Muscle of arm (tissue), 12 donors: ENCODE measurements around the gene TPRX2. TPM values are rescaled to one million over a fixed set of nuclear protein-coding genes. Genes with fewer than 3 reads are reported as not detected.
"Not testable (repeated sequence)": the region's sequence is repeated elsewhere in the genome, so short reads cannot be mapped to it uniquely, and the experiment has no call there.

Source experiments
- DNase-seq: peaks from one replicate; pipeline ENCODE4 v3.0.0-alpha.2; 2013
- polyA plus RNA-seq, 12 donors: library from polyadenylated mRNA; unstranded; fragments of 120-200 nt; gene quantifications; one replicate each; pipeline ENCODE4 v1.2.1, GENCODE V29; 2013; ENCODE audit not compliant: insufficient read length in 12 of 12

Gene TPRX2
- polyA plus RNA-seq, 12 donors, result not detected

DNA sequence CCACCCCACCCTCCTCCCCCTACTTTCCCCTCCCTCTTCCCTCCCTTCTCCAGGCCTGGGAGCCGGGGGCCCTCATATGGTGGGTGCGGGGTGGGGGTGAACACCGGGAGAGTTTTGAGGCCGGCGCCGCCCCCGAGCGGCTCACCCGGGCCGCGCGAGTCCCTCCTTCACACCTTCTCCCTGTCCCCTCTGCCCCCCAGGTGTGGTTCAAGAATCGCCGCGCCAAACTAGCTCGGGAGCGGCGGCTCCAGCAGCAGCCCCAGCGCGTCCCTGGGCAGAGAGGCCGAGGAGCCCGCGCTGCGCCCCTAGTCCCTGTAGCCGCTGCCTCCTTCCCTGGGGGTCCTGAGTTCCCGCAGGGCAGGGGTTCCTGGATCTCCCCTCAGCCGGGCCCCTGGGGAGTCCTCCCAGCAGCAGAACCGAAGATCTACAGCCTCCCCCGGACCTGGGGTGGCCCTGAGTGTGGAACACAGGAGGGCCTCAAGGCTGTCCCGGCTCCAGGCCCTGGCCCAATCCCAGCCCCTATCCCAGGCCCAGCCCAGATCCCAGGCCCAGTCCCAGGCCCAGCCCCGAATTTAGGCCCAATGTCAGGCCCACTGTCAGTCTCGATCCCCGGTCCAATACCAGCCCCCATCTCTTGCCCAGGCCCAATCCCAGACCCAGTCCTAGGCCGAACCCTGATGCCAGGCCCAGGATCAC is 1.7 kb downstream of the TPRX2 start:
- no peak for DNase-seq

GRCh38 chr19:47861630-47862029 is 2.6 kb downstream of the TPRX2 start:
- DNase-seq, result no peak

GRCh38 chr19:47863514-47863936 is 4.5 kb downstream of the TPRX2 start:
- peak; percentile 82 for DNase-seq

DNA sequence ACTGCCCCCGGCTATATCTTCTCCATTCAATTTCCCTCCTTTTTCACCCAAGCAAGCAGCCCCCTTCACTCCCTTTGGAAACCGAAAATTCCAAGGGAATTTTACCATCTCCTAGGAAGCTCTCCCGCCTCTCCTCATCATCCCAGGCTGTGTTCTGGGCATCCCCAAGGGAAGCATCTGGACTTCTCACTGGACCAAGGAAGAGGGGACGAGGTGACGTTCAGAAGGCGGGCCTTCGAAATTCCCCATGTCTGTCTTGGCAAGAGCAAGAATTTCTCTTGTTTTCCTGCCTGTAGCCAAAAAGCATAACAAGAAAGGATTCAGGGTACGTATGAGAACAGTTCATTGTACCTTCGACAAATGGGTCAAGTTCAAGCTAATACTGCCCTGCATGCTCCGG is 6.1 kb downstream of the TPRX2 start:
- DNase-seq, result no peak

- DNase-seq, result no peak
These were observed 19.9 kb downstream of the TPRX2 start for GRCh38 chr19:47878906-47879305.

DNA sequence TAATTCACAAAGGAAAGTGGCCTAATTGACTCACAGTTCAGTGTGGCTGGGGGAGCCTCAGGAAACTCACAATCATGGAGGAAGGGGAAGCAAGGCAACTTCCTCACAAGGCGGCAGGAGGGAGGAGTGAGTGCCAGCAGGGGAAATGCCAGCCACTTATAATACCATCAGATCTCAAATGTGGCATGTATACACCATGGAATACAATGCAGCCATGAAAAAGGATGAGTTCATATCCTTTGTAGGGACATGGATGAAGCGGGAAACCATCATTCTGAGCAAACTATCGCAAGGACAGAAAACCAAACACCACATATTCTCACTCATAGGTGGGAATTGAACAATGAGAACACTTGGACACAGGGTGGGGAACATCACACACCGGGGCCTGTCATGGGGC is 20.4 kb downstream of the TPRX2 start:
- DNase-seq, result not testable (repeated sequence)

DNA sequence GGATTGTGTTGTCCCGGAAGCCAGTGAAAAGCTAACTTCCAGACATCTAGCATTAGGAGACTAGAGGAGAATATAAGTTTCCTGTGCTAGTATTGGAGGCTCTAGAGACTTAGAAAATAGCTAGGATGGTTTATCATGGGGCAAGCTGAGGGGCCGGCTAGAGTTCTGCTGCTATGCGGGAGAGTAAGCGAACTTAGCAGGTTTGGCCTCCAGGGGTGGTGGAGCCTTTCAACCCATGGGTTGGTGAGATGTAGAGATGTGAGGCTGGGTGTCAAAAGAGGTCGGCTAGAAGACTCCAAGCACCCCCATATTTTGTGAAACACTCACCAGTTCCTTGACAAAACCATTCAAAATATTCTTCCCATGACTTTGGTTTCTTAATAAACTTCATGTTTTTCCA is 22.7 kb downstream of the TPRX2 start:
- DNase-seq, result no peak

- DNase-seq, result no peak
These were observed 23.9 kb downstream of the TPRX2 start for GRCh38 chr19:47882890-47883289.

DNA sequence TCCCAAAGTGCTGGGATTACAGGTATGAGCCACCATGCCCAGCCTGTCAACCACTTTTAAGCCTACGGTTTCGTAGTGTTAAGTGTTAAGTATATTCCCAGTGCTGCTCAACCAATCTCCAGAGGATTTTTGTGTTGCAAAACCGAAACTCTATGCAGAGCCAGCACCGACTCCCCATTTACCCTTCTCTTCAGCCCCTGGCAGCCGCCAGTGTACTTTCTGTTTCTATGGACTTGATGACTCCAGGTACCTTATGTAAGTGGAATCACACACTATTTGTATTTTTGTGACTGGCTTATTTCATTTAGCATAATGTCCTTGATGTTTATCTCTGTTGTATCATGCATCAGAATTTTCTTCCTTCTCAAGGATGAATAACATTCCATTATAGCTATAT is 26.0 kb downstream of the TPRX2 start:
- no peak for DNase-seq

GRCh38 chr19:47886010-47886559 is 27.1 kb downstream of the TPRX2 start, which contains the start of gene SULT2A1:
SULT2A1 (minus strand) TSS chr19:47886315; CDS start chr19:47886257, 58 bp downstream.
- no peak for DNase-seq

- DNase-seq, result no peak
These were observed 32.0 kb downstream of the TPRX2 start for GRCh38 chr19:47890865-47891621.

GRCh38 chr19:47891622-47891922 is 32.5 kb downstream of the TPRX2 start:
- DNase-seq, result no peak

DNA sequence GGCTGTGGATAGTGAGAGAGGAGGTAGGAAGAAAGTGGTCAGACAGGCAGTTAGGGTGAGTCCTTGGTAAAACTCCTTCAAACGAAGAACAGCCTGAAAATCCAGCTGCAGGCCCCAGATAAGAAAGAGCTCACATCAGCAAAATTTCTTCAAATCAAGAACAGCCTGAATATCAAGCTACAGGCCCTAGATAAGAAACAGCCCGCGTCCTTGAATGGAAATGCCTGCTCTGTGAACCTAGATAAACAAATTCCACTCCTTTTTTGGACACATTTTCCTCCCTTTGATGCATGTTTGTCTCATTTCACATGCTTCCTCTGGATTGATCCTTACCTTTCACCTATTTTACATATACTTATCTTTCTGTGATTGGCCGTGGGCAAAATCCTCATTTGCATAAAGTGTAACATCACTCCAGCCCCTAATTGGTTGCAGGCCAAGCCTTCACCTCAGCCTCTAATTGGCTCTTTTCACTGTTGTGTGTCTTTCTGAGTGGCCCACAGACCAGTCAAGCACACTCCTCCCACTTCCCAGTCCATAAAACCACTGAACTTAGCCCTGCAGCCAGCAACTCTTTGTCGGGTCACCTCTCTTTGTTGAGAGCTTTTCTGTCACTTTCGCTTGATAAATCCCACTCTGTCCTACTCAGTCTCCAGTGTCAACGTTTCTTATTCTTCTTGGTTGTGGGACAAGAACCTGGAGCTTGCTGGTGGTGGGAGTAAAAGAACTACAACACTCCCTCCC is 33.1 kb downstream of the TPRX2 start:
- no peak for DNase-seq

DNA sequence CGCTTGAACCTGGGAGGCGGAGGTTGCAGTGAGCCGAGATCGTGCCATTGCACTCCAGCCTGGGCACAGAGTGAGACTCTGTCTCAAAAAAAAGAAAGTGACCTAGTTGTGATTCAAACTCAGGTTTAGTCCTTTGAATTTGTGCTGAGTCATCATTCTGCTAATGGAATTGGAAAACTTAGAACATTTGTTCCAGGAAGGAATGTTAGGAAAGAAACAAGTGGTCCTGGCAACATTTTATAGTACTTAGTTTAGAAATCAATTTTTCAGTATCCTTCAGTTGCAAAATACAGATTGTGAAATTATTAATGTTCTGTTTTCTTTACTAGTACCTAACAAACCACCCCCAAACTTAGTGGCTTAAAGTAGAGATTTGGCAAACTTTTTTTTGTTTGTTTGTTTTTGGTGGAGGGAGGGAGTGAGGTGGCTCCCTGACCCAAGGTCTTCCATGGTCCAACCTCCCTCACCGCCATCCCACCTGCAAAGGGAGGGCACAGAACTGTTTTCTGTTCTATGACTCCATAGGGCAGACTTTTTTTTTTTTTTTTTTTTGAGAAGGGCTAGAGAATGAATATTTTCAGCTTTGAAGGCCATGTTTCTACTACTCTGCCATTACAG is 36.2 kb downstream of the TPRX2 start:
- DNase-seq, result no peak

DNA sequence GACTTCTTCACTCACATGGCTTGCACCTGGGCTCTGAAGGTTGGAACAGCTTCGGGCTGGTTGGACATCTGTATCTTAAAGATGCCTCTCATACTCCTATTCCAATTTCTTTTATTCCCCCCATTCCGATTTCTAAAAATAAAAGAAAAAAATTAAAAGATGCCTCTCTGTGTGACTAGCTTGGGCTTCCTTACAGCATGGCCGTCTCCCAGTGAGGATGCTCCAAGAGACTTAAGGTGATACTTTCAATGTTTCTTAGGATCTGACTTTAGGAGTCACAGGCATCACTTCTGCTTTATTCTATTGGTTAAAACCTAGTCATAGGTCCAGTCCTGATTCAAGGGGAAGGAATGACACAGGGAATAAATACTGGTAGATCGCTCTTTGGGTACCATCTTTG is 37.0 kb downstream of the TPRX2 start:
- no peak for DNase-seq

DNA sequence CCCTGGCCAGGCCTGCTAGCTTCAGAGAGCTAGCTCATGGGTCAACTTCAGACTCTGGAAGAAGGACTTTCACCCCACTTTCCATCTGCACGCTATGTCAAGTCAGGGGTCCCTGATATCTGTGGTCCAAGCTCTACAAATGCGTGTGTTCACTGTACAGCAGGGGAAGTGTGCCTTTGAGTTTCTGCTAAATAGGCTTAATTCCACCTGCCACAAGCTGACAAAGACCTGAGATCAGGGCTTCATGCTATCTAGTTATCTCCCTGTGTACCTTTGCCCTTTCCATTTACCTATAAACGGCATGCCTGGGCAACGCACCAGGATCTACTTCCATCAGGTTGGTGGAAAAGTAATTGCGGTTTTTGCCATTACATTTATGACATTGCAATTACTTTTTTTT is 37.7 kb downstream of the TPRX2 start:
- no peak for DNase-seq

- no peak for DNase-seq
These were observed 38.8 kb downstream of the TPRX2 start for GRCh38 chr19:47897861-47898260.

- DNase-seq, result no peak
These were observed 40.3 kb downstream of the TPRX2 start for GRCh38 chr19:47899335-47899734.

- DNase-seq, result no peak
These were observed 42.3 kb downstream of the TPRX2 start for GRCh38 chr19:47901370-47901769.

DNA sequence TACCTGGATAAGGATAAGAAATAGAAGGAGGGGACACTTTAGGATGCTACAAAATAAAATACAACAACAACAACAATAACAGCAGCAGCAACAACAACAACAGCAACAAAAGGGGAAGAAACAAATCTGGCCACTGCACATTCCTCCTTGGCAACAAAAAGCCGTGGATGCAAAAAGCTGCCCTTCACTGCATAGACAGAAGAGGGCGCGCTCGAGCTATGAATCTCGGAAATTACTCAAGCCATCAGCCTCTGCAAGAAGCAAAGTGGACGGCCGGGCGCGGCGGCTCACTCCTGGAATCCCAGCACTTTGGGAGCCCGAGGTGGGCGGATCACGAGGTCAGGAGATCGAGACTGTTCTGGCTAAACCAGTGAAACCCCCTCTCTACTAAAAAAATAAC is 50.3 kb downstream of the TPRX2 start:
- DNase-seq, result not testable (repeated sequence)

GRCh38 chr19:47910191-47910590 is 51.2 kb downstream of the TPRX2 start:
- not testable (repeated sequence) for DNase-seq
